ENCODE measurements around the gene CCN5. TPM values are rescaled to one million over a fixed set of nuclear protein-coding genes. Genes with fewer than 3 reads are reported as not detected.

Gene CCN5
- total RNA-seq, 1 experiment from 2014 or later = 0.20 TPM

GRCh38 chr20:44769481-44769863 lies 54.3 kb downstream of the CCN5 start:
- no peaks in the 10 kb centered on the region for H3K9me2 ChIP-seq (ENCODE audit: insufficient read depth)
- no peak overlapping the region for H3K4me2 ChIP-seq
- H2AFZ ChIP-seq = no peak overlapping the region
- H3K27me3 ChIP-seq (ENCODE audit: insufficient read depth, low read depth) = peaks cover 94% of the 10 kb centered on the region
- H3K4me1 ChIP-seq (replicated peaks; ENCODE audit: insufficient read depth) = no peaks in the 10 kb centered on the region; the same call in 1 of the 2 replicates
- no peaks in the 10 kb centered on the region for H3K79me2 ChIP-seq (ENCODE audit: low read depth)
- no peak overlapping the region for H3K27ac ChIP-seq
- no peak overlapping the region for H3K4me3 ChIP-seq
- H3K9me3 ChIP-seq (ENCODE audit: insufficient read depth, low read depth) = no peaks in the 10 kb centered on the region
- BruUV-seq (replicated peaks) = no TSS peak
- no peaks in the 10 kb centered on the region for H3K36me3 ChIP-seq (ENCODE audit: low read depth)
- ChIA-PET POLR2A (ENCODE audit: unreplicated experiment) (no interaction called here), CTCF (no interaction called here)
- intact Hi-C loops (cut with micrococcal nuclease; ENCODE audit: unreplicated experiment) = no loop called here
- H4K20me1 ChIP-seq (ENCODE audit: insufficient read depth) = 0 out of 2 replicates have a peak, but pooled peaks cover 4% of the 10 kb centered on the region
- no peak for DNase-seq
- H3F3A ChIP-seq (ENCODE audit: insufficient read depth, low read depth) = no peaks in the 10 kb centered on the region
- TF ChIP-seq CTCF (conservative IDR thresholded peaks at IDR 0.05) = no peak
- TF ChIP-seq EZH2 (IDR thresholded peaks at IDR 0.05; ENCODE audit: low read depth) = no peak

- intact Hi-C loops (cut with micrococcal nuclease; ENCODE audit: unreplicated experiment) = no loop called here
- TF ChIP-seq EZH2 (IDR thresholded peaks at IDR 0.05; ENCODE audit: low read depth) = no peak
- no peak for TF ChIP-seq CTCF (conservative IDR thresholded peaks at IDR 0.05)
- no peak overlapping the region for H3K4me3 ChIP-seq
- H3K27ac ChIP-seq = no peak overlapping the region
- H3K27me3 ChIP-seq (ENCODE audit: insufficient read depth, low read depth) = peaks cover 94% of the 10 kb centered on the region
- no peak for DNase-seq
- no peaks in the 10 kb centered on the region; the same call in 1 of the 2 replicates for H3K4me1 ChIP-seq (replicated peaks; ENCODE audit: insufficient read depth)
- no peaks in the 10 kb centered on the region for H3F3A ChIP-seq (ENCODE audit: insufficient read depth, low read depth)
- no peak overlapping the region for H3K4me2 ChIP-seq
- no TSS peak for BruUV-seq (replicated peaks)
- no peaks in the 10 kb centered on the region for H3K79me2 ChIP-seq (ENCODE audit: low read depth)
- 0 out of 2 replicates have a peak, but pooled peaks cover 4% of the 10 kb centered on the region for H4K20me1 ChIP-seq (ENCODE audit: insufficient read depth)
- H3K9me3 ChIP-seq (ENCODE audit: insufficient read depth, low read depth) = no peaks in the 10 kb centered on the region
- ChIA-PET CTCF (interaction anchor here (0.5 kb wide), 1 partner anchor 531 kb away, joined by 3 read pairs; no protein-coding TSS in a partner anchor), POLR2A (ENCODE audit: unreplicated experiment) (no interaction called here)
- H3K36me3 ChIP-seq (ENCODE audit: low read depth) = no peaks in the 10 kb centered on the region
- no peak overlapping the region for H2AFZ ChIP-seq
- H3K9me2 ChIP-seq (ENCODE audit: insufficient read depth) = no peaks in the 10 kb centered on the region
These were observed 55.5 kb downstream of the CCN5 start for GRCh38 chr20:44770484-44771171.

- peaks cover 99% of the 10 kb centered on the region for H3K27me3 ChIP-seq (ENCODE audit: insufficient read depth, low read depth)
- ChIA-PET POLR2A (ENCODE audit: unreplicated experiment) (no interaction called here), CTCF (no interaction called here)
- TF ChIP-seq CTCF (conservative IDR thresholded peaks at IDR 0.05) (no peak), EZH2 (IDR thresholded peaks at IDR 0.05; ENCODE audit: low read depth) (no peak)
- no peaks in the 10 kb centered on the region for H3K9me2 ChIP-seq (ENCODE audit: insufficient read depth)
- no peak overlapping the region for H3K4me2 ChIP-seq
- no peak overlapping the region for H3K4me3 ChIP-seq
- DNase-seq = no peak
- no peaks in the 10 kb centered on the region for H3F3A ChIP-seq (ENCODE audit: insufficient read depth, low read depth)
- intact Hi-C loops (cut with micrococcal nuclease; ENCODE audit: unreplicated experiment) = no loop called here
- H2AFZ ChIP-seq = no peak overlapping the region
- 0 out of 2 replicates have a peak, but pooled peaks cover 4% of the 10 kb centered on the region for H4K20me1 ChIP-seq (ENCODE audit: insufficient read depth)
- H3K27ac ChIP-seq = no peak overlapping the region
- no TSS peak for BruUV-seq (replicated peaks)
- no peaks in the 10 kb centered on the region for H3K79me2 ChIP-seq (ENCODE audit: low read depth)
- H3K4me1 ChIP-seq (replicated peaks; ENCODE audit: insufficient read depth) = no peaks in the 10 kb centered on the region
- no peaks in the 10 kb centered on the region for H3K9me3 ChIP-seq (ENCODE audit: insufficient read depth, low read depth)
- H3K36me3 ChIP-seq (ENCODE audit: low read depth) = no peaks in the 10 kb centered on the region
These were observed 56.0 kb downstream of the CCN5 start for GRCh38 chr20:44771172-44771535.

Measured in PC-9 (cell line).